Mononuclear cell (primary cell): ENCODE measurements around the gene ANKLE1. TPM values are rescaled to one million over a fixed set of nuclear protein-coding genes. Genes with fewer than 3 reads are reported as not detected.
"Not testable (repeated sequence)": the region's sequence is repeated elsewhere in the genome, so short reads cannot be mapped to it uniquely, and the experiment has no call there.

ENCODE experiments used
- H3K27me3 ChIP-seq: 2 replicates; pipeline ENCODE4 v1.6.0; 2011; ENCODE audit warnings: low read length, control low read depth; ENCODE audit not compliant: insufficient read depth
- H3K4me1 ChIP-seq: 2 replicates; pipeline ENCODE4 v1.5.1; 2011; ENCODE audit warnings: mild to moderate bottlenecking, low read length, control low read depth; ENCODE audit not compliant: insufficient read depth
- H3K4me3 ChIP-seq: 2 replicates; pipeline ENCODE4 v1.5.1; 2011; ENCODE audit warnings: mild to moderate bottlenecking, low read length, moderate library complexity
- H3K9me3 ChIP-seq: 2 replicates; pipeline ENCODE4 v1.5.1; 2011; ENCODE audit warnings: low read depth, mild to moderate bottlenecking, control low read depth, low read length
- total RNA-seq: library from RNA; depleted of rRNA; stranded (reverse); fragments of >200 nt; gene quantifications from one replicate; pipeline ENCODE4 v1.2.3, GENCODE V29; 2012

Gene ANKLE1
- total RNA-seq, 1 donor: 0.94 TPM

DNA sequence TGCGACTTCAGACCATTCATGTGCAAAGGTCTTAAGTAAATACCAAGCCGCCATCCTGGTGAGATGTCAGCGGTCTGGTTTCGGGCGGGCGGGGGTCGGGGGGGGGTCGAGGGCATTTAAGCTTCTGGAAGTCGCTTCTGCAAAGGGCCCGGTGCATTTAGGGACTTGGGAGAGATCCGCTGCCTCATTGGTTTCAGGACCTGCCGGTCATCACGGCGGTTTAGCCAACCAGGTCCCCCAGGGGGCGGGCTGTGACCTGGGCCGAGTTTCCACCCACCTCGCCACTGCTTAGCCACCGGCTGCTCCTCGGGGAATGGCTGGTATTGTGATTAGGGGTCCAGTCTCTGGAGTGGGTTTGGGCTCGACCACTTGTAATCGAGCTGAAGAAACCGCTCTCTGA, 7.8 kb downstream of the ANKLE1 start:
- Histone ChIP-seq H3K27me3 (no peaks in the 10 kb centered on the region), H3K4me1 (peaks cover 11% of the 10 kb centered on the region), H3K9me3 (no peaks in the 10 kb centered on the region), H3K4me3 (no peak overlapping the region)

DNA sequence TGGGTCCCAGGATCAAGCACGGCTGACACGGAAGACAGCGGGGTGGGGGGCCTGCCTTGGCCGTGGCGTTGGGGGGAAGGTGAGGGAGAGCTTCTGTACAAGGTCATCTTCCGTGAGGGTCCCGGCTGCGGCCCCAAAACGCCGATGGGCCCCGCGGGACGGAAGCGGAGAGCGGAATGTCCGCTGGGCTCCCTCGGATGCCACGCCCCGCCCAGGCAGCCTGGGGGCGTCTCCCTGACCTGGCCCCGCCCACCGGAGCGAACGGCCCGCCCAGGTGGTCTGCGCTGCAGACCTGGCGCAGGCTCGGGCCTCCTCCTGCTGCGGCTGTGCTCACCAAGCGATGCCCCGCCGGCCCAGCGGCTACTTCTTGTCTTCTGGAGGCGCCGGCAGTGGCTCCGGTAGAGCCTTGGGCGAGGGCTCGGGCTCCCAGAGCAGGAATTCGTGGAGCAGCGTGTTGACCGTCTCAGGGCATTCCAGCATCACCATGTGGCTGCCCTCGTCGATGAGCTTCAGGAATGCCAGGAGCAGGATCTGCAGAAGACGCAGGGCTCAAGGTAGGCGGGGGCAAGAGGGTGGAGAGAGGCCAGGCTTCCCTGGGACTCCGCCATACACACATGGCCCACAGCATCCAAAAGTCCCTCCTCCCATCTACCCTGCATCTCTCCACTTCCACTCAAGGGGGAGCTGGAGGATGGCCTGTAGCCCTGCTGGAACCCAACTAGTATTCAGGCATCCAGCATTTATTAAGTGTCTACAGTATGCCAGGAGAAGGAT, 10.8 kb downstream of the ANKLE1 start:
- peaks cover 11% of the 10 kb centered on the region for H3K4me1 ChIP-seq
- peak overlapping the region; percentile 47 for H3K4me3 ChIP-seq
- H3K27me3 ChIP-seq: no peaks in the 10 kb centered on the region
- no peaks in the 10 kb centered on the region for H3K9me3 ChIP-seq

DNA sequence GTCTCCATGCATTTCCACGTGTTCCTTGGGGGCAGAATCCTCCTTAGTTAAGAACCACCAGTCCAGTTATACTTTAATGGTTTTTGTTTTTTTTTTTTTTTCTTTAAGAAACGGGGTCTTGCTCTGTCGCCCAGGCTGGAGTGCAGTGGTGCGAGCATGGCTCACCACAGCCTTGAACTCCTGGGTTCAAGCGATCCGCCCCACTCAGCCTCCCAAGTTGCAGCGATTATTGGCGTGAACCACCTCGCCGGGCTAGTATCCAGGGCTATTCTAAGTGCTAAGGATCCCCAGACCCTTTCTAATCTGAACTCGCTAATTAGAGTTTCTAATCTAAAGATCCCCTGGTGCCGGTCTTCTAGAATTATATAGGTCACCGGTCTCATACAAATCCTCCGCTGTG, 11.9 kb downstream of the ANKLE1 start:
- H3K4me3 ChIP-seq: no peak overlapping the region

GRCh38 chr19:17294051-17294891, 12.6 kb downstream of the ANKLE1 start:
- Histone ChIP-seq H3K9me3 (no peaks in the 10 kb centered on the region), H3K4me3 (no peak overlapping the region), H3K4me1 (peaks cover 11% of the 10 kb centered on the region), H3K27me3 (no peaks in the 10 kb centered on the region)

More for the DNA sequence above, 11.9 kb downstream of the ANKLE1 start:
- H3K9me3 ChIP-seq: no peaks in the 10 kb centered on the region
- H3K4me1 ChIP-seq: peaks cover 11% of the 10 kb centered on the region
- H3K27me3 ChIP-seq: no peaks in the 10 kb centered on the region

GRCh38 chr19:17295551-17295950, 13.8 kb downstream of the ANKLE1 start:
- H3K4me3 ChIP-seq, H3K27me3 ChIP-seq, H3K9me3 ChIP-seq: not testable (repeated sequence)
- peaks cover 11% of the 10 kb centered on the region for H3K4me1 ChIP-seq

DNA sequence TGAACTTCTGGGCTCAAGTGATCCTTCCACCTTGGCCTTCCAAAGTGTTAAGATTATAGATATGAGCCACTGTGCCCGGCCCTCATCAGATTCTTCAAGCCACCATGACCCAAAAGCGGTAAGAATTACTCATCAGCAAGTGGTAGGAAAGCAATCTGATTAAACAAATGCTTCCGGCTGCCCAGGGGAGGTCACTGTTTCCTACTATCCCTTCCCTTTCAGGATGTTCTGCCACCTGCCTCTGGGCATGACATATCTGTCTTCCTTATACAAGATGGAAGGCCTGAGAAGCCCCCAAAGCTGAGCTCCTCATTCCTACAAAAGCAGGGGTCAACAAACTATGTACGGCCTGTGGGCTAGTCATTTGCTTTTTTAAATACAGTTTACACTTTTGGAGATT, 14.6 kb downstream of the ANKLE1 start:
- Histone ChIP-seq H3K4me1 (peaks cover 11% of the 10 kb centered on the region), H3K9me3 (no peaks in the 10 kb centered on the region)

DNA sequence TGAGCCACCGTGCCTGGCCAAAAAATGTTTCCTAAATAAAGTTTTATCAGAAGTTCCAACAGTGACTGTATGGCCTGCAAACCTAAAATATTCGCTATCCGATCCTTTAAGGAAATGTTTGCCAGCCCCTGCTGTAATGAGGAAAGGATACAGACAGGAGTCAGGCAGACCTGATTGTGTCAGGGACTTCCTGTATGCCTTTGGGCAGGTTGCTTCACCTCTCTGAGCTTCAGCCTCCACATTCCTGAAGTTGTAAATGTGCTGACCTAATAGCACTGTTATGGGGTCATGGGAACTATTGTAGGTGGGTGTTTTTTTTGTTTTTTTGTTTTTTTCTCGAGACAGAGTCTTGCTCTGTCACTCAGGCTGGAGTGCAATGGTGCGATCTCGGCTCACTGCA, 15.3 kb downstream of the ANKLE1 start:
- Histone ChIP-seq H3K9me3 (no peaks in the 10 kb centered on the region), H3K4me1 (peaks cover 10% of the 10 kb centered on the region), H3K4me3 (no peak overlapping the region), H3K27me3 (no peaks in the 10 kb centered on the region)

More for the DNA sequence above, 14.6 kb downstream of the ANKLE1 start:
- Histone ChIP-seq H3K27me3 (no peaks in the 10 kb centered on the region), H3K4me3 (no peak overlapping the region)

DNA sequence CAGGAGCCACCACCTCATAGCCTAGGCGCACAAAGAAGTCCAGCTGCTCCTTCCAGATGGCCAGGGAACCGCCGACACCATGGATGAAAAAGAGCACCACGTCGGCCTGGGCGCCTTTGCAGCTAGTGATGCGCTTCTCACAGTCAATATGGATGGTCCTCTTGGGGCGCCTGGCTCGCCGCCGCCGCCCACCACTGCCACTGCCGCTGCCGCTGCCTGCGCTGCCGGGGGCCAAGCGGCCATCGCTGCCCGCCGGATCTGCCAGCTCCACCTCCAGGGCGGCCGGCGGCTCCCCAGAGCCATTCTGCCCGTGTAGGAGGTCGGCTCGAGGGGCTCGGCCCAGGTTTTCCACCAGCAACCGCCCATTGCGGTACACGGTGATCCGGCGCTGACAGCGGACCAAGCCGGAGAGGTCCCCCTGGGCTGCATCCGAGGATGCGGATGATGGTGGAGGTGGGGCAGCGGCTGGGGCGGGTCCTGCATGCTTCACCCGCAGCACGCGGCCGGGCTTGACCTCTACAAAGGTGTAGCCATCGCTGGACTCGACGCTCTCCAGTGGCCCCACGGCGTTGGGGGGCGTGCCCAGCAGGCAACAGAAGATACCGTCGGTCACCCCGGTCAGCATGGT, 19.4 kb downstream of the ANKLE1 start:
- no peaks in the 10 kb centered on the region for H3K9me3 ChIP-seq
- no peak overlapping the region for H3K4me3 ChIP-seq
- peaks cover 35% of the 10 kb centered on the region for H3K4me1 ChIP-seq
- H3K27me3 ChIP-seq: no peaks in the 10 kb centered on the region

DNA sequence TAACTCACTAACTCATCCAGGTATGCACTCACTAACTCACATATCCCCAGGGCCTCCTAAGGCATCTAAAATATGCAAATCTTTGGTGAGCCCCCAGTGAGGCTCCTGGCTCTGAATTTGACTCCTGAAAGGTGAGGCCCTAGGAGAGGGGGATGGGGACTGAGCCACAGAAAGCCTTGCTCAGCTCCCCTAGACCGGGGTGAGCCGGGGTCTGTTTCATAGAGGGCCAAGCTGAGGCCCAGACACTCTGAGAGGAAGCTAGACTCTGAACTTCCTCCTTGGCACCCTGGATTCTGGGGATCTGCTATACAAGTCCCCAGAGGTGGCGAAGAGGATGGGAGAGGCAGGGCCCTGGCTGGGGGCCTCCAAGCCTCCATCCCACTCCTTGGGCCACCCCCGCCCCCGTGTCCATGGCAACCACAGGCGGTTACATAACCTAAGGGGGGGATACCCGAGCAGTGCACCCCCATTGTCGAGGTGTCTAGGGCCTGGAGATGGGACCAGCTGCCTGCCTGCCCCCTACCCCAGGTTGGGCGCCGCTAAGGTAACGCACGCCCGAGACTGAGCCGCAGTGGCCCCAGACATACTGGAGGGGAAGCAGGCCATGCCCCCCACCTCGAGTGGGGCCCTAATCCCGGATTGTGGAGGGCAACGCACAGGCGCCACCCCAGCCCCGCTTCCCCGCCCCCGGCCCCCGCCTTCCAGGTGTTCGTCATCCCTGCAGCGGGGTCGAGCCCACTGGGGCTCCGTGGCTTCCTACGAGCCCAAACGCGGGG, 20.9 kb downstream of the ANKLE1 start:
- peak overlapping the region; percentile 59 for H3K4me3 ChIP-seq
- H3K9me3 ChIP-seq: no peaks in the 10 kb centered on the region
- H3K27me3 ChIP-seq: no peaks in the 10 kb centered on the region
- peaks cover 44% of the 10 kb centered on the region for H3K4me1 ChIP-seq

DNA sequence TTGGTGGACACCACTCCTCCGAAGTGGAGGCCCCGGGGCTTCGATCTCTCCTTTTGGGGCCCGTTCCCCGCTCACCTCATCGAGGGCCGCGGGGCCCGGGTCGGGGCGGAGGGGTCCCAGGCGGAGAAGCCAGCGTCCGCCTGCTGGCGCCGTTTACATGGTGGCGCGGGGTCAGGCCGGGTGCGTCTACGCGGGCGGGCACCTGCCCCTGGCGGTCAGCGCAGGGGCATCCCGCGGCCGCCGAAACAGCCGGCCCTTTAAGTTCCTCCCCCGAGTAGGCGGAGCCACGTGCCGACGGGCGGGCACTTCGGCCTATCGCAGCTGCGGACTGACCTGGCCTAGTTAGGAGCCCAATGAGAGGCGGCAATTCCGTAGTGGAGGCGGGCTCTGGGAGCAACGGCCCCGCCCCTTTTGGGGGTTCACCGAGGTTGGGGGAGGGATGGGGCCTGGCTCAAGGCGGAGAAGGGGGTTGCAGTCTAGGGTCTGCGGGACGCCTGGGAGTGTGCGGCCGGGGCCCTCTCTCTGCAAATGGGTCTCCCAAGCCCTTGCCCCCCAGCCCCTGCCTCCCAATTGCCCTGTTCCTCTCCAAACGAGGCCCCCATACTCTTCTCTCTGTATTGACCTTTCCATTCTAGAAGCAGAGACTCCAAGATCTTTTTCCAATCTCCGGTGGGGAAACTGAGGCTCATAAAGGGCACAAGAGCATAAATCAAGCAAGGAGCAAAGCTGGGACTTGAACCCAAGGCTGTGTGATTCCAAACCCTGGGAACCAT, 21.7 kb downstream of the ANKLE1 start, which contains the start of gene ABHD8:
Gene ABHD8, minus strand, starts transcription at position 259 of the 773 bp plus-strand sequence. CDS start 1,809 bp downstream, outside the sequence.
- no peaks in the 10 kb centered on the region for H3K27me3 ChIP-seq
- no peaks in the 10 kb centered on the region for H3K9me3 ChIP-seq
- H3K4me3 ChIP-seq: peak within 1 kb of the TSS; percentile 59
- H3K4me1 ChIP-seq: peaks cover 44% of the 10 kb centered on the region

DNA sequence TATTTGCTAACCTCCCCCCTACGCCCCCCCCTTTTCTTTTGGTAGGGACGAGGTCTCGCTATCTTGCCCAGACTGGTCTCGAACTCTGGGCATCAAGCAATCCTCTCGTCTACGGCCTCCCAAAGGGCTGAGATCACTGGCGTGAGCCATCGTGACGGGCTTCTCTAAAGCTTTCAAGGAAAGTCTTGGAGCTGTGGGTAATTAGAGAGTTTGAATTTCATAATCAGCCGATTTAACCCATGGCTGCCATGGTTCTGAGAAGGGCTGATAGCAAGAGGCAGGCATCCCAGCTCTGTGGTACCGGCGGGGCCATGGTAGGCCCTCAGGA, 22.2 kb downstream of the ANKLE1 start:
- Histone ChIP-seq H3K4me3 (no peak overlapping the region), H3K4me1 (peaks cover 47% of the 10 kb centered on the region), H3K27me3 (no peaks in the 10 kb centered on the region), H3K9me3 (no peaks in the 10 kb centered on the region)

GRCh38 chr19:17304386-17305215, 22.9 kb downstream of the ANKLE1 start:
- peaks cover 50% of the 10 kb centered on the region for H3K4me1 ChIP-seq
- no peak overlapping the region for H3K4me3 ChIP-seq

GRCh38 chr19:17305216-17305516, 23.5 kb downstream of the ANKLE1 start:
- Histone ChIP-seq H3K9me3 (no peaks in the 10 kb centered on the region), H3K4me1 (peaks cover 56% of the 10 kb centered on the region), H3K27me3 (no peaks in the 10 kb centered on the region), H3K4me3 (peak overlapping the region; percentile 56)

More at GRCh38 chr19:17304386-17305215, 22.9 kb downstream of the ANKLE1 start:
- H3K27me3 ChIP-seq: no peaks in the 10 kb centered on the region
- no peaks in the 10 kb centered on the region for H3K9me3 ChIP-seq
